Vagina (tissue), 2 donors: ENCODE data around the gene NBL1.

Source experiments
- CTCF ChIP-seq, 3 experiments: fragments of 450-650 bp in 2 of 3; fragments of 200-600 bp in 1 of 3; sonication (generic) in 1 of 3; IDR thresholded peaks; one replicate each; pipeline ENCODE4 v1.5.1; 2017 to 2019; ENCODE audit warnings: antibody characterized with exemption in 3 of 3, mild to moderate bottlenecking in 2 of 3, moderate library complexity in 2 of 3
- POLR2A ChIP-seq, 2 donors: fragments of 450-650 bp; IDR thresholded peaks; one replicate each; pipeline ENCODE4 v1.6.1; 2017; ENCODE audit warnings: antibody characterized with exemption in 2 of 2, mild to moderate bottlenecking in 2 of 2, moderate library complexity in 2 of 2
- POLR2AphosphoS5 ChIP-seq, 2 donors: sonication (generic); formaldehyde crosslinking; IDR thresholded peaks; one replicate each; pipeline ENCODE4 v1.9.0; 2017; ENCODE audit warnings: antibody characterized with exemption in 2 of 2, mild to moderate bottlenecking in 2 of 2, low read depth in 1 of 2; ENCODE audit not compliant: insufficient read depth in 1 of 2

- TF ChIP-seq CTCF (IDR thresholded peaks at IDR 0.05) (no peak), POLR2A (IDR thresholded peaks at IDR 0.05) (no peak), POLR2AphosphoS5 (IDR thresholded peaks at IDR 0.05; ENCODE audit: insufficient read depth in 1 of 2, low read depth in 1 of 2) (no peak)
Observed at GRCh38 chr1:19615438-19615837, 28.7 kb upstream of the NBL1 start.
